Esophagus muscularis mucosa (tissue), 4 donors: ENCODE data around the gene CARD14. TPM values are rescaled to one million over a fixed set of nuclear protein-coding genes. Genes with fewer than 3 reads are reported as not detected.
"Not testable (repeated sequence)": the region's sequence is repeated elsewhere in the genome, so short reads cannot be mapped to it uniquely, and the experiment has no call there.

Source experiments
- DNase-seq: peaks from one replicate; pipeline ENCODE4 v3.0.0-alpha.2; 2017; ENCODE audit errors: extremely low spot score
- H3K27ac ChIP-seq, 4 donors: fragments of 200-600 bp; sonication (generic); replicated peaks in 1 of 4; 1 replicate in 3 of 4; 2 replicates in 1 of 4; pipeline ENCODE4 v1.5.1; 2016 to 2019; ENCODE audit warnings: mild to moderate bottlenecking in 1 of 4
- H3K27me3 ChIP-seq, 4 donors: fragments of 200-600 bp; sonication (generic); one replicate each; pipeline versions ENCODE4 v1.5.1 to v1.6.0; 2016 to 2019
- H3K36me3 ChIP-seq, 4 donors: fragments of 200-600 bp; sonication (generic); one replicate each; pipeline ENCODE4 v1.5.1; 2016 to 2019
- H3K4me1 ChIP-seq, 4 donors: fragments of 200-600 bp; sonication (generic); one replicate each; pipeline ENCODE4 v1.5.1; 2016 to 2019
- H3K4me3 ChIP-seq, 4 donors: fragments of 200-600 bp; sonication (generic); 1 replicate in 2 of 4; 2 replicates in 2 of 4; pipeline ENCODE4 v1.5.1; 2016 to 2019; ENCODE audit warnings: mild to moderate bottlenecking in 4 of 4, moderate library complexity in 1 of 4
- H3K9me3 ChIP-seq, 4 donors: fragments of 200-600 bp; sonication (generic); 1 replicate in 3 of 4; 2 replicates in 1 of 4; pipeline ENCODE4 v1.5.1; 2016 to 2019
- CTCF ChIP-seq, 3 experiments: fragments of 200-600 bp in 2 of 3; fragments of 450-650 bp in 1 of 3; sonication (generic) in 2 of 3; IDR thresholded peaks; one replicate each; pipeline ENCODE4 v1.5.1; 2017 to 2019; ENCODE audit warnings: antibody characterized with exemption in 3 of 3, mild to moderate bottlenecking in 2 of 3, moderate library complexity in 1 of 3
- EP300 ChIP-seq: sonication (generic); formaldehyde crosslinking; IDR thresholded peaks from one replicate; pipeline ENCODE4 v1.6.1; 2017; ENCODE audit warnings: antibody characterized with exemption
- POLR2A ChIP-seq: fragments of 450-650 bp; IDR thresholded peaks from one replicate; pipeline ENCODE4 v1.6.1; 2017; ENCODE audit warnings: antibody characterized with exemption, moderate library complexity, mild to moderate bottlenecking, low read depth
- POLR2AphosphoS5 ChIP-seq, 2 donors: sonication (generic); formaldehyde crosslinking; IDR thresholded peaks; one replicate each; pipeline ENCODE4 v1.6.1; 2017; ENCODE audit warnings: antibody characterized with exemption in 2 of 2
- WGBS: methylation state at CpG from one replicate; pipeline ENCODE4 v1.1.5; 2018; 5-methylcytosine and 5-hydroxymethylcytosine counted together
- intact Hi-C: fragments of 100-400 bp; cut with DNase I; formaldehyde crosslinking; loops from one replicate; pipeline ENCODE4 v1.15.1; 2023
- total RNA-seq, 4 donors: library from RNA; depleted of rRNA; stranded (reverse); fragments of >200 nt; gene quantifications; one replicate each; pipeline versions ENCODE4 v1.1.0 to v1.2.1, GENCODE V29; 2016

Gene CARD14
- total RNA-seq, 4 donors from 2014 or later = 0.23 to 0.33 (median 0.32) TPM; not detected in 1

GRCh38 chr17:80153004-80153403, 16.8 kb upstream of the CARD14 start:
- Histone ChIP-seq H3K4me3 (no peak overlapping the region), H3K27ac (no peak overlapping the region), H3K9me3 (no peaks in the 10 kb centered on the region), H3K4me1 (peaks cover 3 to 20% (median 15%) of the 10 kb centered on the region in 4 donors), H3K27me3 (no peaks in the 10 kb centered on the region), H3K36me3 (no peaks in the 10 kb centered on the region)
- no peak for TF ChIP-seq CTCF (IDR thresholded peaks at IDR 0.05)
- TF ChIP-seq EP300 = no peak
- no peak for TF ChIP-seq POLR2A
- TF ChIP-seq POLR2AphosphoS5 (IDR thresholded peaks at IDR 0.05) = no peak
- intact Hi-C loops = loop anchor here (5.0 kb wide), 1 partner anchor 64 kb away; no protein-coding TSS in a partner anchor
- 91% methylated on average over 3 of the region's 3 CpGs for WGBS
- DNase-seq = no peak

GRCh38 chr17:80154166-80154565, 15.7 kb upstream of the CARD14 start:
- 74% methylated on average over 5 of the region's 5 CpGs for WGBS
- Histone ChIP-seq H3K27me3 (no peaks in the 10 kb centered on the region), H3K9me3 (no peaks in the 10 kb centered on the region), H3K4me3 (no peak overlapping the region), H3K36me3 (no peaks in the 10 kb centered on the region), H3K4me1 (peaks cover 0 to 9% (median 3%) of the 10 kb centered on the region in 4 donors), H3K27ac (no peak overlapping the region)
- TF ChIP-seq POLR2AphosphoS5 (IDR thresholded peaks at IDR 0.05) = no peak
- intact Hi-C loops = loop anchor here (5.0 kb wide), 1 partner anchor 63 kb away; no protein-coding TSS in a partner anchor
- DNase-seq = no peak

GRCh38 chr17:80155600-80155999, 14.2 kb upstream of the CARD14 start:
- H3K9me3 ChIP-seq, intact Hi-C loops, H3K36me3 ChIP-seq, DNase-seq, H3K27me3 ChIP-seq, H3K4me3 ChIP-seq, H3K4me1 ChIP-seq, H3K27ac ChIP-seq: not testable (repeated sequence)
- 66% methylated on average over 2 of the region's 2 CpGs for WGBS

GRCh38 chr17:80158846-80159245, 11.0 kb upstream of the CARD14 start:
- DNase-seq = no peak
- H3K27ac ChIP-seq = no peak overlapping the region
- no peaks in the 10 kb centered on the region for H3K9me3 ChIP-seq
- H3K4me1 ChIP-seq = no peaks in the 10 kb centered on the region
- TF ChIP-seq EP300 = no peak
- TF ChIP-seq POLR2A = no peak
- no peak for TF ChIP-seq CTCF (IDR thresholded peaks at IDR 0.05)
- TF ChIP-seq POLR2AphosphoS5 (IDR thresholded peaks at IDR 0.05) = no peak
- 73% methylated on average over 2 of the region's 2 CpGs for WGBS
- no peaks in the 10 kb centered on the region for H3K36me3 ChIP-seq
- intact Hi-C loops = no loop called here
- peaks cover 0 to 8% (median 0%) of the 10 kb centered on the region in 4 donors for H3K27me3 ChIP-seq
- H3K4me3 ChIP-seq = no peak overlapping the region

- intact Hi-C loops = no loop called here
- H3K27me3 ChIP-seq = peaks cover 0 to 9% (median 0%) of the 10 kb centered on the region in 4 donors
- no peak overlapping the region for H3K27ac ChIP-seq
- no peaks in the 10 kb centered on the region for H3K4me1 ChIP-seq
- WGBS = 58% methylated on average over 3 of the region's 3 CpGs
- no peaks in the 10 kb centered on the region for H3K9me3 ChIP-seq
- TF ChIP-seq POLR2A = no peak
- no peak for TF ChIP-seq POLR2AphosphoS5 (IDR thresholded peaks at IDR 0.05)
- TF ChIP-seq EP300 = no peak
- no peak for TF ChIP-seq CTCF (IDR thresholded peaks at IDR 0.05)
- DNase-seq = no peak
- no peak overlapping the region for H3K4me3 ChIP-seq
- no peaks in the 10 kb centered on the region for H3K36me3 ChIP-seq
These were observed 9.3 kb upstream of the CARD14 start for GRCh38 chr17:80160536-80160935.

- intact Hi-C loops = no loop called here
- H3K4me1 ChIP-seq = no peaks in the 10 kb centered on the region
- H3K27ac ChIP-seq = no peak overlapping the region
- H3K36me3 ChIP-seq = no peaks in the 10 kb centered on the region
- TF ChIP-seq POLR2AphosphoS5 (IDR thresholded peaks at IDR 0.05) (no peak), CTCF (IDR thresholded peaks at IDR 0.05) (no peak), EP300 (no peak), POLR2A (no peak)
- no peak for DNase-seq
- 78% methylated on average over 4 of the region's 4 CpGs for WGBS
- no peaks in the 10 kb centered on the region for H3K9me3 ChIP-seq
- no peak overlapping the region for H3K4me3 ChIP-seq
- peaks cover 0 to 13% (median 0%) of the 10 kb centered on the region in 4 donors for H3K27me3 ChIP-seq
These were observed 6.5 kb upstream of the CARD14 start for GRCh38 chr17:80163336-80163735.
